AG09319 (cell line): ENCODE data around the gene CEACAM19.

ENCODE experiments used
- DNase-seq: peaks from one replicate; pipeline ENCODE4 v3.0.0-alpha.2; 2010; ENCODE audit warnings: low read depth; ENCODE audit errors: extremely low read depth
- CTCF ChIP-seq: IDR thresholded peaks from 2 replicates; pipeline ENCODE4 v1.5.1; 2011; ENCODE audit warnings: low read depth, mild to moderate bottlenecking, inconsistent platforms, low read length, moderate library complexity

CEACAM19 gene

GRCh38 chr19:44648631-44649251 is 22.5 kb upstream of the CEACAM19 start:
- no peak for TF ChIP-seq CTCF
- peak; percentile 61 for DNase-seq

GRCh38 chr19:44649578-44650145 is 21.6 kb upstream of the CEACAM19 start:
- no peak for DNase-seq
- no peak for TF ChIP-seq CTCF

GRCh38 chr19:44653343-44653742 is 17.9 kb upstream of the CEACAM19 start:
- no peak for TF ChIP-seq CTCF

GRCh38 chr19:44653977-44654774 is 17.1 kb upstream of the CEACAM19 start:
- TF ChIP-seq CTCF, result peak; percentile 54

More at GRCh38 chr19:44653343-44653742, 17.9 kb upstream of the CEACAM19 start:
- no peak for DNase-seq

GRCh38 chr19:44657211-44657921 is 13.9 kb upstream of the CEACAM19 start:
- DNase-seq, result no peak
- peak; percentile 93 for TF ChIP-seq CTCF

More at GRCh38 chr19:44653977-44654774, 17.1 kb upstream of the CEACAM19 start:
- DNase-seq, result no peak

GRCh38 chr19:44658069-44658733 is 13.1 kb upstream of the CEACAM19 start:
- TF ChIP-seq CTCF, result no peak
- DNase-seq, result no peak
